ENCODE results near the gene PIGP. TPM values are rescaled to one million over a fixed set of nuclear protein-coding genes. Genes with fewer than 3 reads are reported as not detected.

The PIGP gene
- total RNA-seq, 4 donors from 2014 or later, result 0.80 to 10.2 (median 7.6) TPM

DNA sequence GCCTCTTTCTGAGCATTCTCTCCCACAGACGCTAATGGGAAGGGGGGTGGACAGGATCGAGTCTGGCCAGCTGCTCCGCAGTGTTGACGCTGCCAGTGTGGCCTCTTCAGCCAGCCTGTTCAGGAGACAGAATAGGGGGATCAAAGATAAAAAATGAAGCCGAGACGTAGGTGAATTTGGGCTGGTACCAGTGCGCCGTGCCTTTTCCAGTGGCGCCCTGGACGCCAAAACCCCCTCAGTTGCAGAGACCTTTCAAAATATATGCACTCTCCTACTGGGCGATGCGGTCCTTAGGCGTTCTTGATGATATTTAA is 1.3 kb upstream of the PIGP start:
- H3K27me3 ChIP-seq, result no peaks in the 10 kb centered on the region
- in situ Hi-C loops (cut with MboI; ENCODE audit: low pct_ligation_motif_present in 1 of 4, low pct_unique_long_range_greater_than_20kb in 1 of 4, low sequenced_read_pairs in 3 of 4) (loop anchor here in 1 of 4 donors (10.0 kb wide), 1 partner anchor 89 kb away; no protein-coding TSS in a partner anchor), intact Hi-C loops (cut with DNase I; ENCODE audit: low total_unique reads) (no loop called here)
- WGBS, 2 donors (ENCODE audit: low coverage in 1 of 2), result 0 to 1% methylated on average over 8 to 13 of the region's 13 CpGs
- no peaks in the 10 kb centered on the region for H3K36me3 ChIP-seq
- DNase-seq, result no peak
- peak overlapping the region; percentile 76 to 93 (median 80) for H3K4me3 ChIP-seq
- peaks cover 14 to 28% (median 24%) of the 10 kb centered on the region in 4 donors for H3K4me1 ChIP-seq
- no peak for TF ChIP-seq POLR2AphosphoS5 (IDR thresholded peaks at IDR 0.05)
- TF ChIP-seq, protein P1, sequence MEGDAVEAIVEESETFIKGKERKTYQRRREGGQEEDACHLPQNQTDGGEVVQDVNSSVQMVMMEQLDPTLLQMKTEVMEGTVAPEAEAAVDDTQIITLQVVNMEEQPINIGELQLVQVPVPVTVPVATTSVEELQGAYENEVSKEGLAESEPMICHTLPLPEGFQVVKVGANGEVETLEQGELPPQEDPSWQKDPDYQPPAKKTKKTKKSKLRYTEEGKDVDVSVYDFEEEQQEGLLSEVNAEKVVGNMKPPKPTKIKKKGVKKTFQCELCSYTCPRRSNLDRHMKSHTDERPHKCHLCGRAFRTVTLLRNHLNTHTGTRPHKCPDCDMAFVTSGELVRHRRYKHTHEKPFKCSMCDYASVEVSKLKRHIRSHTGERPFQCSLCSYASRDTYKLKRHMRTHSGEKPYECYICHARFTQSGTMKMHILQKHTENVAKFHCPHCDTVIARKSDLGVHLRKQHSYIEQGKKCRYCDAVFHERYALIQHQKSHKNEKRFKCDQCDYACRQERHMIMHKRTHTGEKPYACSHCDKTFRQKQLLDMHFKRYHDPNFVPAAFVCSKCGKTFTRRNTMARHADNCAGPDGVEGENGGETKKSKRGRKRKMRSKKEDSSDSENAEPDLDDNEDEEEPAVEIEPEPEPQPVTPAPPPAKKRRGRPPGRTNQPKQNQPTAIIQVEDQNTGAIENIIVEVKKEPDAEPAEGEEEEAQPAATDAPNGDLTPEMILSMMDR (IDR thresholded peaks at IDR 0.05), result no peak
- TF ChIP-seq EP300 (IDR thresholded peaks at IDR 0.05; ENCODE audit: low read depth), result no peak
- TF ChIP-seq POLR2A (IDR thresholded peaks at IDR 0.05), result no peak
- peak overlapping the region; percentile 97 to 99 (median 98) for H3K27ac ChIP-seq
- H3K9me3 ChIP-seq, result no peaks in the 10 kb centered on the region

DNA sequence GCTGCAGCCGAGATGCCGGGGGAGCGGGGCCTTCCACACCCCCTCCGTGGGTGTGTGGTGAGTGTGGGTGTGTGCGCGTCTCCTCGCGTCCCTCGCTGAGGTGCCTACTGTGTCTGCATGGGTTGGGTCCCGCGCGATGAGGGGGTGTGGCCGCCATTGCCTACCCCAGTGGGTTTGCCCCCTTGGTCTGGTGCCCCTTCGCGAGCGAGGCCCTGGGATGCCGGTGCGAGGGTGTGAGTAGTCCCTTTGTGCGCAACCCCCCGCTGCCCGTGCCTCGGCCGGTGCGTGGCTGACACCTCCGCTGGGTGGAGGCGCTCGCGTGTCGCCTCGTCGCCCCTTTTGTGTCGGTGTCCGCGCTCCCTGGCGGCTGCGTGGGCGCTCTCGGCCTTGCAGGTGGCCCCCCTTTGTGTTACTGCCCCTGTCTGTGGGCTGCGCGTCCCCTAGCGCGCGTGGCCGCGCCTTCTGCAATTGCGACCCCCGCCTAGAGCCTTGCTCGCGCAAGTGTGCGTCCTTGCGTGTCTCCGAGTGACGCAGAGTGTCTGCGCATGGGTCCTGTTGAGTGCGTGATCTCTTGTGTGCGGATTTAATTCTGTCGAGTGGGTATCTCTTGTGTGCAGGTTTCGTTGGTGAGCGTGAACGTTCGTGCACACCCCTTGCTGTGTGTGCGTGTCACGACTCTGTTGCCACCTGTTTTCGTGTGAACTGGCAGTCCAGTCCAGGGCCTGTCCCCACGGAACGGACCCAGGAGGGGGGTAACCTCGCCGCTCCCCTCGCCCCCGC is 736 bp upstream of the PIGP start:
- peak; percentile 70 for DNase-seq
- peak overlapping the region; percentile 76 to 93 (median 80) for H3K4me3 ChIP-seq
- H3K4me1 ChIP-seq, result peaks cover 14 to 28% (median 24%) of the 10 kb centered on the region in 4 donors
- H3K36me3 ChIP-seq, result no peaks in the 10 kb centered on the region
- in situ Hi-C loops (cut with MboI; ENCODE audit: low pct_ligation_motif_present in 1 of 4, low pct_unique_long_range_greater_than_20kb in 1 of 4, low sequenced_read_pairs in 3 of 4) (loop anchor here in 1 of 4 donors (10.0 kb wide), 1 partner anchor 89 kb away; no protein-coding TSS in a partner anchor), intact Hi-C loops (cut with DNase I; ENCODE audit: low total_unique reads) (loop anchor here (2.0 kb wide), 1 partner anchor 83 kb away; no protein-coding TSS in a partner anchor)
- peak overlapping the region; percentile 97 to 99 (median 98) for H3K27ac ChIP-seq
- WGBS, 2 donors (ENCODE audit: low coverage in 1 of 2), result 2% methylated on average over 52 of the region's 70 CpGs; no CpG with 5 or more reads in 1 of the 2 donors
- H3K9me3 ChIP-seq, result no peaks in the 10 kb centered on the region
- no peaks in the 10 kb centered on the region for H3K27me3 ChIP-seq
- TF ChIP-seq EP300 (IDR thresholded peaks at IDR 0.05; ENCODE audit: low read depth) (no peak), POLR2A (IDR thresholded peaks at IDR 0.05) (no peak), POLR2AphosphoS5 (IDR thresholded peaks at IDR 0.05) (peak in 2 of 3 donors; percentile 20 to 32)
- TF ChIP-seq, protein P1 (IDR thresholded peaks at IDR 0.05), result peak in 2 of 5 experiments; percentile 8 to 30

DNA sequence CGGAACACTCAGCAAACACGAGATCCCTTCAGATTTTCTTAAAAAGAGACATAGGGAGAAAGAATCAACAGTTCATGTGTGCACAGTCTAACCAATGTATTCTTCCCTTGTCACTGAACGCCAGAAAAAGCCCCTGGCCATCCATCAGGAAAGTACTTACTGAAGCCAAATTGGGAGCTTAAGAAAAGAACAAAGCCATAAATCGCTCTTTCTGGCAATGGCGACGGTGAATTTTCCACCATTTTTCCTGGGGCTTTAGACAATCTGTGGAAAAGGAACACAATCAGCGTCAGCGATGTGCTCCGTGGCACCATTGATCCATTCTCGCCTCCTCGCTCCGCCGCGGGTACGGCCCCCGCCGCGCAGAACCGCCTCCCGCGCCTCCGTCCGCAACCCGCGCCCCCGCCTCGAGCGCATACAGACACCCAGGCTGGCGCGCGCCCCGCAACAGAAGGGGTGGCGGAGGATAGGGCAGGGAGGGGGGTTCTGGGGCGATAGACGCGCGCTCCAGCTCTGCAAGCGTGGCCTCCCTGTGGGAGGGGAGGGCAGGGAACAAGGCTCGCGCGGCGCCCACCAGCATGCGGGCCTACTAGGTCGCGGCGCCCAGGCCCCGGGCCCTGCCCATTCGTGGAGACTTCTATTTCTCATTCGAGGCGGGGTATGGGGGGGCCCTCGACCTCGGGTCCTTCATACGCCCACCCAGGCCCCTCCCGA is 440 bp downstream of the PIGP start:
- Histone ChIP-seq H3K4me3 (peak overlapping the region; percentile 49 to 93 (median 77)), H3K27me3 (no peaks in the 10 kb centered on the region), H3K4me1 (peaks cover 14 to 28% (median 24%) of the 10 kb centered on the region in 4 donors), H3K27ac (peak overlapping the region; percentile 97 to 99 (median 98)), H3K9me3 (no peaks in the 10 kb centered on the region), H3K36me3 (no peaks in the 10 kb centered on the region)
- WGBS, 2 donors (ENCODE audit: low coverage in 1 of 2), result 0 to 2% methylated on average over 1 to 9 of the region's 54 CpGs
- DNase-seq, result peak; percentile 11
- intact Hi-C loops (cut with DNase I; ENCODE audit: low total_unique reads) (loop anchor here (2.0 kb wide), 1 partner anchor 82 kb away; no protein-coding TSS in a partner anchor), in situ Hi-C loops (cut with MboI; ENCODE audit: low pct_ligation_motif_present in 1 of 4, low pct_unique_long_range_greater_than_20kb in 1 of 4, low sequenced_read_pairs in 3 of 4) (loop anchor here in 1 of 4 donors (10.0 kb wide), 1 partner anchor 88 kb away; no protein-coding TSS in a partner anchor)
- TF ChIP-seq POLR2A (IDR thresholded peaks at IDR 0.05) (peak; percentile 74), EP300 (IDR thresholded peaks at IDR 0.05; ENCODE audit: low read depth) (peak; percentile 19), POLR2AphosphoS5 (IDR thresholded peaks at IDR 0.05) (peak in 1 of 3 donors; percentile 71)
- TF ChIP-seq, protein P1 (IDR thresholded peaks at IDR 0.05), result peak in 1 of 5 experiments; percentile 24

Data from transverse colon (tissue), 4 donors.